ENCODE results near the gene HLA-A.
"Not testable (repeated sequence)": the region's sequence is repeated elsewhere in the genome, so short reads cannot be mapped to it uniquely, and the experiment has no call there.

Gene HLA-A

DNA sequence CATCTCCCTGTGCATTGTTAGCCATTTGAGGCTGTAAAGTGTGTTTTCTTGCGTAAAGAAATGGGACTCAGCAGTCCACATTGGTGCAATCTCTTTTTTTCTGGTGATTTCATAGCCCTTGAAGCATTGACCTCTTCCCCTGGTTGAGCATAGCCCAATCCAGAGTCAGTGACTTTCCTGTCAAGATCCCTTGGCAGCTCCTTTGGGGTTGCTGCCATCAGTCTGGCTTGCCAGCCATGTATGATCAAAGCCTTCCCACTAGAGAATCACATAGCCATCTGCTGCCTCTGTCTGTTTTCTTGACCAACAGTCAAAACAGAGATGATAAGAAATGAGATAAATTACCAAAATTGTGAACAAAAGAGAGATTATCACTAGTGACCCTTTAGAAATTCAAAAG, 19.6 kb downstream of the HLA-A start:
- no peak for DNase-seq (ENCODE audit: low read depth)

GRCh38 chr6:29963697-29964096, 21.4 kb downstream of the HLA-A start:
- not testable (repeated sequence) for DNase-seq (ENCODE audit: low read depth)

GRCh38 chr6:29964518-29964886, 22.2 kb downstream of the HLA-A start:
- DNase-seq (ENCODE audit: low read depth) = no peak

DNA sequence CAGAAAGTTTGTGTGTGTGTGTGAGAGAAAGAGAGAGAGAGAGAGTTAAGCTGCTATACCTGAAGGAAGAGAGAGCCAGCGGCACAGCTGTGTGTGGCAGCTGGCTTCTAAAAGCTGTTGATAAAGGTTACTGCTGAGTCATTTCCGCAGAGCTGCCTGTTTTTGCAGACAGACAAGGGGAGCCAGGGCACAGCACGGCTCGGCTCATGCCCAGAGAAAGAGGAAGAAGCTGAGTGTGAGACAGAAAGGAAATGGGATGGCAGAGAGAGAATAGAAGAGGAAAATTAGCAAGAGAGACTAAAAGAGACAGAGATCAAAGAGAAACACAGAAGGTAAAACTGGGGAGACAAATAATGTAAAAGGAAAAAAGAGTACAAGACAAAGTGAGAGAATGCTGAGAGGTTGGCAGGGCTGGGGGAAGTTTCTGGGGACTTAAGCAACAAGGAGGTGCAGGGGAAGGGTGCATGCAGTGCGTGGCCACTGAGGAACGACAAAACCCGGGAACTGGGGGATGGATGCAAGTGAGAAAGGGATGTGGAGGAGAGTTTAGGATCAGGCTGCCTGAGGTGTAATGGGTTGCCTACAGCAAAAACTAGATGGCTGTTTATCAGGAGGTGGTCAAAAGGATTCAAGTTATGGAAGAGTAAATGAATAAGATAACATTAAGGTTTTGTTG, 22.7 kb downstream of the HLA-A start:
- peak; percentile 89 for DNase-seq (ENCODE audit: low read depth)

DNA sequence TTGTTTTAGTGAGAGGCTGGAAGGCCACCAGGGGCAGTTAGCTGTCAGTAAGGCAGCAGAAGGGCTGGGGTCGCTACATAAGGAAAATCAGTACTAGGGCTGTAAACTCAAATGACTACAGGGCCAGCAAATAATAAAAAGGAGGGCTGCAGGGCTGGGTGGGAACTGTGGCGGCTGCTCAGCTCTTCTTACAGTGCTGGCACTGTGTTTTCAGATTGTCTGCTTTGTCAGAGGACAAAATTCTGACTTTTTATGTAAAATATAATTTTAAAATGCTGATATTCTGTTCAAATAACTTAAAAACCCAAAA, 23.2 kb downstream of the HLA-A start:
- DNase-seq (ENCODE audit: low read depth) = no peak

DNA sequence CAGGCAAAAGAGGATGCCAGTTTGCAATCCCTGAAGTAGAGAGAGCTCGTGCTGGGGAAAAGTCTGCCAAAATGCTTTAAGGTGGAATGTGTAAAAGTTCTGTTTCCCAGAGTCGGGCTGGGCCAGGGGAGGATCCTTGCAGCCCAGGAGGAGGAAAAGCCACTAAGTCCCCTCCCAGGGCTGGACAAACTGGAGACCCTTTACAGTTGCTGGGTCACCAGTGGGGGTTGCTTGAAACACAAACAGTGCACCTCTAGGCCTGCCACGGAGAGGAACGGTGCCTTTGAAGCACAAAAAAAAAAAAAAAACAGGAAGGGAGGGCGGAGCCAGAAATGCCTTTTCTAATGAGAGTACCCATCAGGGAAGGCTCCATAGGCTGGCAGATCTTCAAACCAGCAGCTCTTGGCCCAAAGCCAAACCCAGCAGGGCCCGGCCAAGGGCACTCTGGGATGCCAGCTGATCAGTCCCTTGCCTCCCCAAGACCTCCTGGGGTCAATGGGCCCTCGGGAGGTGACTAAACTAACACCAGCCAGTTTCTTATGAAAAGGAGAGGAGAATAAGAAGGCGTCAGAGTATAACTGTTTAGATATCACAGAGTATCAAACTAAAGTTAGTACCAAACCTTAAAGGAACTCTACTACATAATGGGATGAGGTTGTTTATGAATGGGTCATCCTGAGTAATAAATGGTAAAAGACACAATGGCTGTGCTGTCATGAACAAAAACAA, 23.7 kb downstream of the HLA-A start:
- no peak for DNase-seq (ENCODE audit: low read depth)

GRCh38 chr6:29967379-29968010, 25.2 kb downstream of the HLA-A start:
- DNase-seq (ENCODE audit: low read depth) = peak; percentile 18

- peak; percentile 29 for DNase-seq (ENCODE audit: low read depth)
These were observed 25.8 kb downstream of the HLA-A start for GRCh38 chr6:29968130-29968529.

- no peak for DNase-seq (ENCODE audit: low read depth)
These were observed 26.6 kb downstream of the HLA-A start for GRCh38 chr6:29968905-29969304.

GRCh38 chr6:29970711-29971110, 28.4 kb downstream of the HLA-A start:
- DNase-seq (ENCODE audit: low read depth) = no peak

GRCh38 chr6:29974901-29975560, 32.7 kb downstream of the HLA-A start:
- no peak for DNase-seq (ENCODE audit: low read depth)

DNA sequence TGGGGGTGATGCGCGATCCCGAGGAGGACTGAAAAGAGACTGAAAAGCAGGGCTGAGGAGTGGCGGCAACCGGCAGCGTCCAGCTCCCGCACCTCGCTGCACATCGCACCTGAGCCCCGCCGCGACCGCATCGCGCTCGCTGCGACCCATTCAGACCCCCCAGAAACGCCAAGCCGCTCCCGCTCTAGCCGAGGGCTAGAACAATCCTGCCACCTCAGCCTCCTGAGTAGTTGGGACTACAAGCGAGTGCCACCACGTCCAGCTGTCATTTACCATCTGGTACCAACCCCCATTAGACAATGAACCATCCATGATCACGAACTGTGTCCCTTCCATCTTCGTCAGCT, 33.2 kb downstream of the HLA-A start:
- no peak for DNase-seq (ENCODE audit: low read depth)

- no peak for DNase-seq (ENCODE audit: low read depth)
These were observed 33.9 kb downstream of the HLA-A start for GRCh38 chr6:29976253-29976587.

DNA sequence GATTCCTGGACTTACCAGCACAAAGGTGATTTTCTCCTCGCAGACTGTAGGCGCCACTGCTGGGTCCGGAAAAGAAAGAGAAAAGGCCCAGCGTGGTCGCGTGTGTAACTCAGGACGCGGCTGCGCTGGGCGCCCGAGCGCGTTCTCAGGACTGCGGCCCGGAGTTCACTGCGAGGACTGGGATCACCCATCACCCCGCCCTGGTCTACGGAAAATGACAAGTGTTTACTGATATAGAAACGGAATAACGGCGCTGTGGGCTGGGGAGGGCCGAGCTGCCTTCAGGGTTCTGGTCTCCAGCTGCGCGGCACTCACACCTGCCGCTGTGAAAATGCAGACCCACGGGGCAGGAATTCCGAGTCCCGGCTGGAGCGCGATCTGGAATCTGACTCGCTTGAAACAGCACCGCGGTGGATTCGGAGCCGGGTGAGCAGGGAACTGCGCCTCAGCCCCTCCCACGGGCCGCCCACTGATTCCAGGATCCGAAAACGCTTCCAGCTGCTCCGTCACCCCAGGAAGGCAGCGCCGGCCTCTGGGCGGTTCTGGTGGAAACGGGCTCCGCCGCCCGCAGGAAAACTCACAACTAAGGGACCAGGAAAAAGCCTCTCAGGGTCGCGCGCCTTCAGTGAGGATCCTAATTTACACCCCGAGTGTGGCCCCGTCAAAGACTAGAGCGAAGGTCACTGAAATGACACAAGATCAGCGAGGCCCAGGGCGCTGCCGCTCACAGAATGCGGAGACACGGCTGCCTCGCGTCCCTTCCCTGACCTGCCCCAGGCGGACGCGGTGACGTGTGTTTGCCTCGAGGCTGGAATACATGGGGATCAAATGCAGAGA, 34.5 kb downstream of the HLA-A start:
- peak; percentile 74 for DNase-seq (ENCODE audit: low read depth)

DNA sequence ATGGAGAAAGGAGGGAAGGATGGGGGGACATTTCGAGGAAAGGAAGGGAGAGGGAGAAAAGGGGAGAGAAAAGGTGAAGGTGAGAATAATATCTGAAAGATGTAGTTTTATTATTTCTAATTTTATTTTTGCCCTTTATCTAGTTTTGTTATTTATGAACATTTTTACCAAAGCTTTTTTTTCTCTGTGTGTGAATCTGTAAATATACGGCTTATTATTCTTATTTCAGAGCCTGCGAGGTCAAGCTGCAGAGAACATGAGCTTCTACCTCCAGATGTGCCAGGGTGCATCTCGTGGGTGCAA, 35.0 kb downstream of the HLA-A start:
- DNase-seq (ENCODE audit: low read depth) = no peak

- DNase-seq (ENCODE audit: low read depth) = not testable (repeated sequence)
These were observed 37.7 kb downstream of the HLA-A start for GRCh38 chr6:29980013-29980412.

- DNase-seq (ENCODE audit: low read depth) = no peak
These were observed 38.2 kb downstream of the HLA-A start for GRCh38 chr6:29980511-29980910.

DNA sequence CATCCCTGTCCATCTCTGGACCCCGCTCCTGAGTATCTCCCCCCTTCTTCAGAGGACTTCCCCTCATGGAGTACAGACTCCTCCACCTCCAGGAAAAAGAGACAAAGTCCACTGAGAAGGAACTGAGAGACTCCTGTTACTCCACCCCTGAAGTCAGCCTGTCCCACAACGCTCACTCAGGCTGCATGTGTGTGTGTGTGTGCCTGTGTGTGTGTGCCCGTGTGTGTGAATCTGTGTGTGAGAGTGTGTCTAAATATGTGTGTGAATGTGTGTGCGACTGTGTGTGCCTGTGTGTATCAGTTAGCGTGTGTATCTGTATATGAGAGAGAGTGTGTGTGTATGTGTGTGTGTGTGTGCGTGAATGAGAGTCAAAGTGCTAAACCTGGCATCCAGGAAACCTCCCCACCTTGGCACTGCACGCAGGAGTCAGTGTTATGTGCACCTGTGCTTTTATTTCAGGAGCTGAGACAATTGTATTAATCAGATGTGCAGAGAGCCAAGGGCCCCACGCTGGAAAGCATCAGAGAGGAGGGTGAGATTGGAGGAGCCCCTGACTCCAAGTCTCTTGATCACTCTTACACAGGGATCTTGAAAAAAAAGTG, 39.0 kb downstream of the HLA-A start:
- no peak for DNase-seq (ENCODE audit: low read depth)

DNA sequence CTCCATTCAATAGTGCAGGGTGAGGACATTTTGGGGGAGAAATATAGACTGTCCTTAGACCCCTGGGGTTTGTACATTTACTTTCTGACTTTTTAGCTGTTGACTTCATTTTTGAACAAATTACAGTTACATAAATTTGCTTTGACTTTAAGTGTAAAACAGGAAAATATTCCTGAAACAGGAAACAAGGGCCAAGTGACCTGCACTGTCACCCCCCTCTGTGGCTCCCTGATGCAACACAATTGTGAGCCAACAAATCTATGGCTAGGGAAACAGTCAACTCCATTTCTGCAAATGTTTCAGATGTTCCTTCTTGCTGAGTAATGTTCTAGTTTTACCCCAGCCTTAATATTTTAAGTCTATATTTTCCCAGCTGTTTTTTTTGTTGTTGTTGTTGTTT, 39.8 kb downstream of the HLA-A start:
- no peak for DNase-seq (ENCODE audit: low read depth)

GRCh38 chr6:29984232-29984631, 41.9 kb downstream of the HLA-A start:
- no peak for DNase-seq (ENCODE audit: low read depth)

DNA sequence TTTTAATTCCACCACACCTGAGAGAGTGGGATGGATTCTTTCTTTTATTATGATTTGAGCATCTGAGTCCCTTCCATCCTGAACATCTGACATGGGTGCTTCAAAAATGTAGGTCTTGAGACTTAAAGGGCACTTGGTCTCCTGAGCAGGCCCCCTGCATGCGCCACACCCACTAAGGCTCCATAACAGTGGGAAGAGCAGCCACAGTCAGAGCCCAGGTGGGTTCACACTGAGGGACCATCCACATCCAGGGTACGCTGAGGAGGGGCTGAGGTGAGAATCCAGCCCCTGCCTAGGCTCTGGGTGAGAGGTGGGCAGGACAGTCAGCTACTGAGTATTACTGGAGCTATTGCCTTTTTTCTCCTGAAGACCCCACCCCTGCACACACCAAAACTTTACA, 42.7 kb downstream of the HLA-A start:
- no peak for DNase-seq (ENCODE audit: low read depth)

DNA sequence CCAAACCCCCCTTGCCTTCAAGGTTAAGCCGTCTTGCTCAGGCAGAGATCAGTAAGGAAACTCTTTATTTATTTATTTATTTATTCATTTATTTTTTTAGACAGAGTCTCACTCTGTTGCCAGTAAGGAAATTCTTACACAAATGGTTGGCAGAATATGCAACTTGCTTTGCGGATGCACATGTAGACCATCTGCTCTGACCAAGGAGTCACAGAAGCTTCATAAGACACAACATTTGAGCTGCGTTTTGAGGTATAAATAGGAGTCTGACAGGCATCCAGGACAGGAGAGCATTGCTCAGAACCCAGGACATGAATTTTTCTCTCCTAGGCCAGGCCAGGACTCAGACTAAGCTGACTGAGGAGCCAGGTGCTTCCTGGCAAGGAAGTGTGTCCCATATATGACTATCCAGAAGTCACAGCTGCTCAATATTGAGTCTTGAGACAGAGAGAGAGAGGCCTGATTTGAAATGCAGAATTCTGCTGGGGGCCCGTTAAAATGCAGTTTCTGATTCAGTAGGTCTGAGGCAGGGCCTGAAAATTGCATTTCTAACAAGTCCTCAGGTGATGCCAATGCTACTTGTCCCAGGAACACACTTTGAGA, 43.9 kb downstream of the HLA-A start:
- no peak for DNase-seq (ENCODE audit: low read depth)
